Activated gamma-delta T cell treated with anti-CD3 and anti-CD28 coated beads, Interleukin-2, amount 50 U/mL, for 16 hours (primary cell): ENCODE data around the gene PIK3R6.
"Not testable (repeated sequence)": the region's sequence is repeated elsewhere in the genome, so short reads cannot be mapped to it uniquely, and the experiment has no call there.

Source experiments
- DNase-seq: peaks from one replicate; pipeline ENCODE4 v3.0.0-alpha.2; 2020; ENCODE audit warnings: low read depth

PIK3R6 gene

GRCh38 chr17:8875436-8875835 is 8.0 kb upstream of the PIK3R6 start:
- DNase-seq: no peak

GRCh38 chr17:8873801-8874715 is 6.6 kb upstream of the PIK3R6 start:
- no peak for DNase-seq

- DNase-seq: no peak
These were observed 5.4 kb upstream of the PIK3R6 start for GRCh38 chr17:8872705-8873435.

- no peak for DNase-seq
These were observed 4.7 kb upstream of the PIK3R6 start for GRCh38 chr17:8872036-8872704.

- DNase-seq: no peak
These were observed 3.7 kb upstream of the PIK3R6 start for GRCh38 chr17:8871081-8871581.

- DNase-seq: no peak
These were observed 3.0 kb upstream of the PIK3R6 start for GRCh38 chr17:8870406-8871040.

- DNase-seq: no peak
These were observed 1.8 kb upstream of the PIK3R6 start for GRCh38 chr17:8869114-8869815.

- DNase-seq: no peak
These were observed 1.1 kb upstream of the PIK3R6 start for GRCh38 chr17:8868529-8868951.

- DNase-seq: no peak
These were observed 618 bp upstream of the PIK3R6 start for GRCh38 chr17:8868092-8868491.

GRCh38 chr17:8865811-8866210 is 1.7 kb downstream of the PIK3R6 start:
- no peak for DNase-seq

- no peak for DNase-seq
These were observed 2.1 kb downstream of the PIK3R6 start for GRCh38 chr17:8865385-8865784.

GRCh38 chr17:8862213-8863056 is 5.0 kb downstream of the PIK3R6 start:
- DNase-seq: no peak

GRCh38 chr17:8861495-8862181 is 5.8 kb downstream of the PIK3R6 start:
- no peak for DNase-seq

GRCh38 chr17:8859804-8860430 is 7.6 kb downstream of the PIK3R6 start:
- DNase-seq: no peak

GRCh38 chr17:8859027-8859803 is 8.3 kb downstream of the PIK3R6 start:
- no peak for DNase-seq

GRCh38 chr17:8857919-8858318 is 9.6 kb downstream of the PIK3R6 start:
- DNase-seq: no peak

GRCh38 chr17:8856869-8857575 is 10.5 kb downstream of the PIK3R6 start:
- no peak for DNase-seq

- not testable (repeated sequence) for DNase-seq
These were observed 11.3 kb downstream of the PIK3R6 start for GRCh38 chr17:8856205-8856603.
